Panc1 (cell line): ENCODE results near the gene TXNDC9. TPM values are rescaled to one million over a fixed set of nuclear protein-coding genes. Genes with fewer than 3 reads are reported as not detected.
"Not testable (repeated sequence)": the region's sequence is repeated elsewhere in the genome, so short reads cannot be mapped to it uniquely, and the experiment has no call there.

Experiments used
- ATAC-seq: fragments of 200-7000 bp; cut with Tn5 transposase; 2 replicates; pipeline ENCODE4 v1.9.1; 2020; ENCODE audit warnings: mild to moderate bottlenecking, moderate library complexity
- BruUV-seq: library from RNA; stranded (reverse); fragments of 400-500 nt; replicated peaks from 2 replicates; lab custom pipeline; 2021; lab: Mats Ljungman, UMichigan
- CTCF ChIA-PET: fragments of 300-600 bp; sonication (Branson Sonifier 250); formaldehyde crosslinking; loops from one replicate; lab custom pipeline; 2022; ENCODE audit warnings: antibody characterized with exemption; lab: Charles Lee
- POLR2A ChIA-PET: fragments of 300-600 bp; sonication (Branson Sonifier 250); formaldehyde crosslinking; loops from one replicate; lab custom pipeline; 2022; ENCODE audit warnings: antibody characterized with exemption; lab: Charles Lee
- DNase-seq: peaks from one replicate; pipeline ENCODE4 v3.0.0-alpha.2; 2010; ENCODE audit warnings: low read depth, low spot score
- H3K27ac ChIP-seq: 2 replicates; pipeline ENCODE4 v1.5.1; 2011; ENCODE audit warnings: mild to moderate bottlenecking, low read length, inconsistent platforms
- H3K27me3 ChIP-seq: fragments of 200-500 bp; sonication (Bioruptor generic); 2 replicates; pipeline ENCODE4 v1.6.0; 2014; ENCODE audit warnings: low read length, inconsistent platforms; ENCODE audit not compliant: control insufficient read depth, insufficient read depth
- H3K36me3 ChIP-seq: fragments of 200-500 bp; sonication (Bioruptor generic); 2 replicates; pipeline ENCODE4 v1.5.1; 2014; ENCODE audit warnings: inconsistent platforms, mild to moderate bottlenecking, low read length, moderate library complexity; ENCODE audit not compliant: control insufficient read depth, insufficient read depth
- H3K4me1 ChIP-seq: 2 replicates; pipeline ENCODE4 v1.5.1; 2011; ENCODE audit warnings: inconsistent platforms, mild to moderate bottlenecking, low read length, moderate library complexity; ENCODE audit not compliant: control insufficient read depth, insufficient read depth
- H3K4me3 ChIP-seq, 2 experiments: 2 replicates each; pipeline ENCODE4 v1.5.1; 2011 to 2012; ENCODE audit warnings: low read depth in 2 of 2, low read length in 2 of 2, mild to moderate bottlenecking in 2 of 2, inconsistent platforms in 1 of 2, moderate library complexity in 1 of 2
- H3K9me3 ChIP-seq: fragments of 200-500 bp; sonication (Bioruptor generic); 2 replicates; pipeline ENCODE4 v1.5.1; 2014; ENCODE audit warnings: low read depth, mild to moderate bottlenecking, inconsistent platforms, low read length, moderate library complexity; ENCODE audit not compliant: control insufficient read depth, insufficient read depth
- CTCF ChIP-seq: fragments of 450-650 bp; IDR thresholded peaks from 2 replicates; pipeline ENCODE4 v1.5.1; 2017; ENCODE audit warnings: mild to moderate bottlenecking
- POLR2AphosphoS5 ChIP-seq: IDR thresholded peaks from 2 replicates; pipeline ENCODE4 v1.6.1; 2012; ENCODE audit warnings: mild to moderate bottlenecking, low read depth, low read length, moderate library complexity
- REST ChIP-seq, 2 experiments: IDR thresholded peaks; 2 replicates each; pipeline ENCODE4 v1.6.1; 2011 to 2012; ENCODE audit warnings: low read depth in 2 of 2, control low read depth in 1 of 2, low read length in 1 of 2, mild to moderate bottlenecking in 1 of 2, moderate library complexity in 1 of 2; ENCODE audit not compliant: insufficient read depth in 1 of 2
- SIN3A ChIP-seq: IDR thresholded peaks from 2 replicates; pipeline ENCODE4 v1.6.1; 2012; ENCODE audit warnings: low read depth, mild to moderate bottlenecking, low read length, moderate library complexity, borderline replicate concordance; ENCODE audit not compliant: insufficient read depth
- TCF7L2 ChIP-seq: IDR thresholded peaks from 2 replicates; pipeline ENCODE4 v1.6.1; 2011; ENCODE audit warnings: mild to moderate bottlenecking, low read depth, low read length, inconsistent platforms
- in situ Hi-C: cut with HindIII; loops from 2 replicates; pipeline ENCODE4 v1.10.0; 2016; ENCODE audit warnings: low sequenced_read_pairs, low pct_unique_long_range_greater_than_20kb
- intact Hi-C: fragments of 100-400 bp; cut with micrococcal nuclease; formaldehyde crosslinking; loops from one replicate; pipeline ENCODE4 v1.10.0; 2022; ENCODE audit not compliant: unreplicated experiment
- total RNA-seq: library from RNA; stranded (reverse); gene quantifications from one replicate; pipeline ENCODE4 v1.2.1, GENCODE V29; 2021; ENCODE audit not compliant: unreplicated experiment

The TXNDC9 gene
- total RNA-seq, 1 experiment from 2014 or later: 47.0 TPM

GRCh38 chr2:99365661-99366060 lies 29.5 kb upstream of the TXNDC9 start:
- Histone ChIP-seq H3K27ac (no peak overlapping the region), H3K9me3 (no peaks in the 10 kb centered on the region), H3K4me3 (no peak overlapping the region), H3K27me3 (no peaks in the 10 kb centered on the region), H3K4me1 (no peaks in the 10 kb centered on the region), H3K36me3 (peaks cover 48% of the 10 kb centered on the region)
- no peak for DNase-seq
- in situ Hi-C loops: no loop called here
- POLR2A ChIA-PET: no interaction called here
- CTCF ChIA-PET: no interaction called here
- TF ChIP-seq TCF7L2: no peak
- no peak for TF ChIP-seq POLR2AphosphoS5
- no peak for TF ChIP-seq REST (IDR thresholded peaks at IDR 0.05; ENCODE audit: insufficient read depth in 1 of 2, low read depth in 2 of 2, low read length in 1 of 2)
- TF ChIP-seq CTCF: no peak
- no peak for TF ChIP-seq SIN3A
- no TSS peak for BruUV-seq
- intact Hi-C loops: no loop called here
- no peak for ATAC-seq

GRCh38 chr2:99356853-99357252 lies 20.7 kb upstream of the TXNDC9 start:
- ATAC-seq (no peak), DNase-seq (no peak)
- POLR2A ChIA-PET: interaction anchor here (0.5 kb wide), 1 partner anchor 17 kb away, joined by 8 read pairs; no protein-coding TSS in a partner anchor
- no peaks in the 10 kb centered on the region for H3K4me1 ChIP-seq
- TF ChIP-seq REST (IDR thresholded peaks at IDR 0.05; ENCODE audit: insufficient read depth in 1 of 2, low read depth in 2 of 2, low read length in 1 of 2) (no peak), CTCF (no peak), SIN3A (no peak)
- CTCF ChIA-PET: no interaction called here
- H3K36me3 ChIP-seq: peaks cover 3% of the 10 kb centered on the region; the same call in 1 of the 2 replicates
- BruUV-seq: no TSS peak
- no peaks in the 10 kb centered on the region for H3K27me3 ChIP-seq
- H3K4me3 ChIP-seq: no peak overlapping the region
- in situ Hi-C loops (no loop called here), intact Hi-C loops (no loop called here)
- no peaks in the 10 kb centered on the region for H3K9me3 ChIP-seq
- no peak overlapping the region for H3K27ac ChIP-seq

- H3K27me3 ChIP-seq, POLR2A ChIA-PET, in situ Hi-C loops, H3K4me1 ChIP-seq, H3K27ac ChIP-seq, intact Hi-C loops, DNase-seq, H3K4me3 ChIP-seq, CTCF ChIA-PET, BruUV-seq, H3K9me3 ChIP-seq, ATAC-seq, H3K36me3 ChIP-seq: not testable (repeated sequence)
These were observed 18.7 kb upstream of the TXNDC9 start for GRCh38 chr2:99354825-99355224.
